ENCODE results near the gene PIGT.

The PIGT gene

DNA sequence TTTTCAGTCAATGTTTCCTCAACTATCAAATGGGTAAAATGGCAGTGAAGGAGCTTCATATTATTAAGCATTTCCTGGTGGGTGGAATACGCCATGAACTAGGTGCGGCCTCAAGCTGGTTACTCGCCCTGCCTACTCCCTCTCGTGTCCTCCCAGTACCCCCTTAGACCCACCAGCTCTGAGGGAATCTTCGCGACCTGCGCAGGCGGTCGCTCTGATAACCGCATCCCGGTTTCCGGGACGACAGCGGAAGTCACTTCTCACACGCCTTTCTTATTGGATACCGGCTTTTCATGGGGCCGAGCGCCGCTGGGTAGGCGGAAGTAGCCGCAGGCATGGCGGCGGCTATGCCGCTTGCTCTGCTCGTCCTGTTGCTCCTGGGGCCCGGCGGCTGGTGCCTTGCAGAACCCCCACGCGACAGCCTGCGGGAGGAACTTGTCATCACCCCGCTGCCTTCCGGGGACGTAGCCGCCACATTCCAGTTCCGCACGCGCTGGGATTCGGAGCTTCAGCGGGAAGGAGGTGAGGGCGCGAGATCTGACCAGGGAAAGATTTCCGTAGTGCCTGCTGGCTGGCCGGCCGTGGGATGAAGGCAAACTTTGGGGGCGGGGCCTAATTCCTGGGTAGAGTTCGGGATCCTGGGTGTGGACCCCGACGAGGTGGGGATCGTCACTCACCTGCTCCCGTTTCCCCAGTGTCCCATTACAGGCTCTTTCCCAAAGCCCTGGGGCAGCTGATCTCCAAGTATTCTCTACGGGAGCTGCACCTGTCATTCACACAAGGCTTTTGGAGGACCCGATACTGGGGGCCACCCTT, at the start of gene PIGT:
TSS of gene PIGT (plus strand) at position 320 of the 816 bp plus-strand sequence. CDS start at position 336, 16 bp downstream.
- TF ChIP-seq, protein P1, sequence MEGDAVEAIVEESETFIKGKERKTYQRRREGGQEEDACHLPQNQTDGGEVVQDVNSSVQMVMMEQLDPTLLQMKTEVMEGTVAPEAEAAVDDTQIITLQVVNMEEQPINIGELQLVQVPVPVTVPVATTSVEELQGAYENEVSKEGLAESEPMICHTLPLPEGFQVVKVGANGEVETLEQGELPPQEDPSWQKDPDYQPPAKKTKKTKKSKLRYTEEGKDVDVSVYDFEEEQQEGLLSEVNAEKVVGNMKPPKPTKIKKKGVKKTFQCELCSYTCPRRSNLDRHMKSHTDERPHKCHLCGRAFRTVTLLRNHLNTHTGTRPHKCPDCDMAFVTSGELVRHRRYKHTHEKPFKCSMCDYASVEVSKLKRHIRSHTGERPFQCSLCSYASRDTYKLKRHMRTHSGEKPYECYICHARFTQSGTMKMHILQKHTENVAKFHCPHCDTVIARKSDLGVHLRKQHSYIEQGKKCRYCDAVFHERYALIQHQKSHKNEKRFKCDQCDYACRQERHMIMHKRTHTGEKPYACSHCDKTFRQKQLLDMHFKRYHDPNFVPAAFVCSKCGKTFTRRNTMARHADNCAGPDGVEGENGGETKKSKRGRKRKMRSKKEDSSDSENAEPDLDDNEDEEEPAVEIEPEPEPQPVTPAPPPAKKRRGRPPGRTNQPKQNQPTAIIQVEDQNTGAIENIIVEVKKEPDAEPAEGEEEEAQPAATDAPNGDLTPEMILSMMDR (IDR thresholded peaks at IDR 0.05; ENCODE audit: borderline replicate concordance, extremely low read depth, low read length, poor library complexity, severe bottlenecking), result peak; percentile 20
- no peak for TF ChIP-seq EZH2 (IDR thresholded peaks at IDR 0.05; ENCODE audit: borderline replicate concordance, low read depth, low read length, severe bottlenecking)
- ATAC-seq (ENCODE audit: insufficient read depth, low read depth) (peak; percentile 99), DNase-seq (peak; percentile 94)
- H3K4me3 ChIP-seq (ENCODE audit: low read depth in 1 of 2, low read length in 2 of 2), result peak within 1 kb of the TSS; percentile 73 to 74
- H3K9me3 ChIP-seq (ENCODE audit: insufficient read depth, low read length, severe bottlenecking), result no peaks in the 10 kb centered on the region
- H4K20me1 ChIP-seq (ENCODE audit: insufficient read depth, low read length), result peaks cover 13% of the 10 kb centered on the region; the same call in 1 of the 2 replicates
- peaks cover 39% of the 10 kb centered on the region for H3K79me2 ChIP-seq (ENCODE audit: insufficient read depth, low read length)
- H3K4me1 ChIP-seq (ENCODE audit: insufficient read depth, low read length), result peaks cover 36% of the 10 kb centered on the region
- peak within 1 kb of the TSS; percentile 94 for H3K4me2 ChIP-seq (ENCODE audit: insufficient read depth, low read length)
- peak within 1 kb of the TSS; percentile 79 for H3K27ac ChIP-seq (ENCODE audit: low read length)
- peak within 1 kb of the TSS; percentile 94 for H2AFZ ChIP-seq (ENCODE audit: low read depth, low read length)
- peaks cover 42% of the 10 kb centered on the region for H3K36me3 ChIP-seq (ENCODE audit: insufficient read depth, low read length)
- H3K9ac ChIP-seq (ENCODE audit: low read depth, low read length), result peak within 1 kb of the TSS; percentile 79
- H3K27me3 ChIP-seq (ENCODE audit: insufficient read depth, low read length, poor library complexity), result no peaks in the 10 kb centered on the region

DNA sequence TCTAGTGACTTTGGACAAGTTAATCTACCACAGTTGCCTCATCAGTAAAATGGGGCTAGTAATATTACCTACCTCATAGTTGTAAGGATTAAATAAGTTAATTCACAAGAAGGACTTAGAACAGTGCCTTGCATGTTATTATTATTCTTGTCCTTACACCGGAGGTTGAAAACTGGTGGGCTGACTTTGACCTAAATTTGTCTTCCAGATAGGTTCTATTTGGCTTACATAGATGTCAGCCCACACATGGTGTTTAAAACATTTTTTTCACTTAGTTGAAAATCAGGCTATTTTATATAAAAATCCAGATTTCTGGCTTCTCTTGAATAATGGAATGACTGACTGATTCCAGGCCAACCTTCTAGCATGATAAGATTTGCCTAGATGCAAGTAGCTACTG, 49.7 kb upstream of the PIGT start:
- H3K4me1 ChIP-seq (ENCODE audit: insufficient read depth, low read length), result peaks cover 26% of the 10 kb centered on the region
- no peaks in the 10 kb centered on the region for H3K9me3 ChIP-seq (ENCODE audit: insufficient read depth, low read length, severe bottlenecking)
- ATAC-seq (ENCODE audit: insufficient read depth, low read depth) (no peak), DNase-seq (no peak)
- TF ChIP-seq EZH2 (IDR thresholded peaks at IDR 0.05; ENCODE audit: borderline replicate concordance, low read depth, low read length, severe bottlenecking), result no peak
- TF ChIP-seq, protein P1 (IDR thresholded peaks at IDR 0.05; ENCODE audit: borderline replicate concordance, extremely low read depth, low read length, poor library complexity, severe bottlenecking), result no peak
- no peak overlapping the region for H3K27ac ChIP-seq (ENCODE audit: low read length)
- H3K36me3 ChIP-seq (ENCODE audit: insufficient read depth, low read length), result peaks cover 37% of the 10 kb centered on the region
- H2AFZ ChIP-seq (ENCODE audit: low read depth, low read length), result no peak overlapping the region
- H3K79me2 ChIP-seq (ENCODE audit: insufficient read depth, low read length), result peaks cover 25% of the 10 kb centered on the region
- peaks cover 14% of the 10 kb centered on the region for H4K20me1 ChIP-seq (ENCODE audit: insufficient read depth, low read length)
- H3K27me3 ChIP-seq (ENCODE audit: insufficient read depth, low read length, poor library complexity), result no peaks in the 10 kb centered on the region
- H3K4me3 ChIP-seq (ENCODE audit: low read depth in 1 of 2, low read length in 2 of 2), result no peak overlapping the region
- H3K9ac ChIP-seq (ENCODE audit: low read depth, low read length), result no peak overlapping the region
- H3K4me2 ChIP-seq (ENCODE audit: insufficient read depth, low read length), result no peak overlapping the region

DNA sequence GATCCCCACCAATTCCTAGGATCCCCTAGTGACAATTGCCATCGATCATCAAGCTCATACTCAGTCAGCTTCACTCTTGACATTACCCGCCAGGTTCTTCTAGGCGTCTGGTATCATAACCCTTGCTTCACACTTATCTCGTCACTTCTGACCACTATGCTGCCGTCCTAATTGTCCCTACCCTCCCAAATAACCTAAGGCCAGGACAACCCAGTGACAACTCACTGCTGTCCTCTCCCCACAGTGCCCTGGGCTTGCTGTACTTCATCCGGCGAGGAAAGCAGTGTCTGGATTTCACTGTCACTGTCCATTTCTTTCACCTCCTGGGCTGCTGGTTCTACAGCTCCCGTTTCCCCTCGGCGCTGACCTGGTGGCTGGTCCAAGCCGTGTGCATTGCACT, 49.3 kb upstream of the PIGT start:
- Histone ChIP-seq H4K20me1 (ENCODE audit: insufficient read depth, low read length) (peaks cover 14% of the 10 kb centered on the region), H3K27ac (ENCODE audit: low read length) (no peak overlapping the region)

More for the DNA sequence above, 49.3 kb upstream of the PIGT start:
- Histone ChIP-seq H3K27me3 (ENCODE audit: insufficient read depth, low read length, poor library complexity) (no peaks in the 10 kb centered on the region), H3K9me3 (ENCODE audit: insufficient read depth, low read length, severe bottlenecking) (no peaks in the 10 kb centered on the region), H2AFZ (ENCODE audit: low read depth, low read length) (no peak overlapping the region), H3K36me3 (ENCODE audit: insufficient read depth, low read length) (peaks cover 37% of the 10 kb centered on the region), H3K4me3 (ENCODE audit: low read depth in 1 of 2, low read length in 2 of 2) (no peak overlapping the region), H3K4me1 (ENCODE audit: insufficient read depth, low read length) (peaks cover 26% of the 10 kb centered on the region), H3K4me2 (ENCODE audit: insufficient read depth, low read length) (no peak overlapping the region), H3K9ac (ENCODE audit: low read depth, low read length) (no peak overlapping the region), H3K79me2 (ENCODE audit: insufficient read depth, low read length) (peaks cover 25% of the 10 kb centered on the region)
- DNase-seq, result no peak
- no peak for ATAC-seq (ENCODE audit: insufficient read depth, low read depth)
- TF ChIP-seq, protein P1 (IDR thresholded peaks at IDR 0.05; ENCODE audit: borderline replicate concordance, extremely low read depth, low read length, poor library complexity, severe bottlenecking), result no peak
- no peak for TF ChIP-seq EZH2 (IDR thresholded peaks at IDR 0.05; ENCODE audit: borderline replicate concordance, low read depth, low read length, severe bottlenecking)

Measured in DND-41 (cell line).